T-helper 2 cell (primary cell): ENCODE data around the gene PAGE2.
"Not testable (repeated sequence)": the region's sequence is repeated elsewhere in the genome, so short reads cannot be mapped to it uniquely, and the experiment has no call there.

Source experiments
- DNase-seq, 5 experiments: peaks; one replicate each; pipeline versions ENCODE4 v3.0.0 to v3.0.0-alpha.2; 2012 to 2022

PAGE2 gene

DNA sequence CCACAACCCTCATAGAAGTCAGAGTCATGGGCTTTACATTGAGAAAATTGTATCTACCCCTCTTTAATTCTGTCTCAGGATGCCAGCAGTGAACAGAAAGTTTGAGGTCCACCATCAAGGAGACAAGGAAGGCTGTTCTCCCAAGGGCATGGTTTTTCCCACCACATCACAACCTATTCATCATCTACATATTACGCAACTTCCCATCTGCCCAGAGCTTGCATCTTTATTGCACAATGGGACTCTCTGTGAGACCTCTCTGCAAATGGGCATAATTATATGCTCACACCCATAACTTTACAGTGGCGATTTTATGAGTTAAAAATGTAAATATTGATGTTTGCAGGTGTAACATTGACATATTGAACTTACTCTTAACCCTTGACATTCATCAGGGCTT, 38.9 kb downstream of the PAGE2 start:
- no peak for DNase-seq

DNA sequence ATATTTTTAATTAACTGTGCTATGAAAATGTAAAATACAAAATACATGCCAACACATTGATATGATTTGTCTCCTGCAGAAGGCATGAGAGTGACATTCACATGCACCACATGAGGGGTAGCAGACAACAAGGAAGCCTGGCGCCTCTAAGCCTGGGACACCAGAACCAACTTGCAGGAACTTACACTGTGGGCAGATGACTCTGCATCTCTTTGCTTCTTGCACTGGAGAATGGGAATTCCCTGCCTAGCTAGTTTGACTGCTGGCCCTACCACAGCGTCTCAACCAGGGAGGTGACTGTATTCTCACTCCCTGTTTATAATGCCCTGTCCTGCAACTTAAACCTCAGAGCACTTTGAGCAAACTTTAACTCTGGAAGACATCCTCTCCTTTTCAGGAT, 40.5 kb downstream of the PAGE2 start:
- no peak for DNase-seq

DNA sequence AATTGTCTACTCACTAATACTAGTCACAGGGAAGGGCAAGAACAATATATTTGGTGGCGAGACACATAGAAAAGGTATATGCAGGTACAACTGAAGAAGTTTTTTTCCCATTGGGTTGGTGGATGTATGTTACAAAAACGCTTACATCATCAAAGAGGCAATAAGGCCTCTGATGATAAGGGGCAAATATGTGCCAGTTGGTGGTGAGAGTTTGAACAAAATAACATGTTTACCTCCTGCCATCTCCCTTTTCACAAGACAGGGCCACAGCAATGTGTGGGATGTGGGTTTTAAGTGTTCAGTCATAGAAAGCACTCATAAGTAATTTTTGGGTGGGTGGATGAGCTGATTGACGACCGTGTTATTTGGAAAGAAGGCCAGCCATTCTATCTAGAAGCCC, 41.7 kb downstream of the PAGE2 start:
- DNase-seq, result no peak

DNA sequence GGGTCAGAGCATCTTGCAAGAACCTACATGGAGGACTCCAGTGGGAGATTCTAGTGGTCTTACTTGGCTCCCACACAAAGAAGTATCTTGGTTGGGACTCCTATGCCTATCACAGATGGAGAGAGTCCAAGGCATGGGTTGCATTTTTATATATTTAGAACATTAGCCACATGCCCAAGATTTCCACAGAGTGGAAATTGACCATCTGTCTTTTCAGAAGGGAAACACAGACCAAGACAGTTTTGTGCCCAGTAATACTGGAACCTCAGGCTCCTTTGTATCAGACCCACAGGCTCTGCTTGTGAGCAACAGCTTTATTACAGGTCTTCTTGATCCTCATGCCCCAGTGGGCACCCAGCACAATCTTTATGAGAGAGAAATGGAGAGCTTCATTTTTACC, 43.6 kb downstream of the PAGE2 start:
- no peak for DNase-seq

DNA sequence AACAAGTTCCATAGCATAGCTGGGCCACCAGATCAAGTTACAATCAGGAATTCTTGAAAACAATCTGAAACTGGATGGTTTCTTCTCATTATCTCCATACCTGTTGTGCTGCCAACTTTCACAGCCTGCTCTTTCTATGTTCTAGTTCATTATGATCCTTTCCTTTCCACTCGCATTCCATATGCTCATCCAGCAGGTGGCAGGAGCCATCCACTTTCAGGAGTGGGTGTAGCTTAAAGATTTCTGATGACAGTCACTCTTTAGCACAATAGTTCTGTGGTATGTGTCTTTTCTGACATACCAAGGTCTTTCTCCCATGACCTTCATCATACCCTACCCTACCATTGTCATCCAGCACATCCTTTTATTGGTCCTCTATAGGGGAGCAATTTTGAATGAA, 46.4 kb downstream of the PAGE2 start:
- peak in 1 of 5 experiments; percentile 23 for DNase-seq

DNA sequence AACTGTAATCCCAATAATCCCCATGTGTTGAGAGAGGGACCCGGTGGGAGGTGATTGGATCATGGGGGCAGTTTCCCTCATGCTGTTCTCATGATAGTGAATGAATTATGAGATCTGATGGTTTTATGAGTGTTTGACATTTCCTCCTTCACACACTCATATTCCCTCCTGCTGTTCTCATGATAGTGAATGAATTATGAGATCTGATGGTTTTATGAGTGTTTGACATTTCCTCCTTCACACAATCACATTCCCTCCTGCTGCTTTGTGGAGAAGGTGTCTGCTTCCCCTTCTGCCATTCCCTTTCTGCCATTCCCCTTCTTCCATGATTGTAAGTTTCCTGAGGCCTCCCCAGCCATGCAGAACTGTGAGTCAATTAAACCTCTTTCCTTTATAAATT, 52.0 kb downstream of the PAGE2 start:
- not testable (repeated sequence) for DNase-seq
